Measurements from ENCODE around the gene TSPAN15.

DNA sequence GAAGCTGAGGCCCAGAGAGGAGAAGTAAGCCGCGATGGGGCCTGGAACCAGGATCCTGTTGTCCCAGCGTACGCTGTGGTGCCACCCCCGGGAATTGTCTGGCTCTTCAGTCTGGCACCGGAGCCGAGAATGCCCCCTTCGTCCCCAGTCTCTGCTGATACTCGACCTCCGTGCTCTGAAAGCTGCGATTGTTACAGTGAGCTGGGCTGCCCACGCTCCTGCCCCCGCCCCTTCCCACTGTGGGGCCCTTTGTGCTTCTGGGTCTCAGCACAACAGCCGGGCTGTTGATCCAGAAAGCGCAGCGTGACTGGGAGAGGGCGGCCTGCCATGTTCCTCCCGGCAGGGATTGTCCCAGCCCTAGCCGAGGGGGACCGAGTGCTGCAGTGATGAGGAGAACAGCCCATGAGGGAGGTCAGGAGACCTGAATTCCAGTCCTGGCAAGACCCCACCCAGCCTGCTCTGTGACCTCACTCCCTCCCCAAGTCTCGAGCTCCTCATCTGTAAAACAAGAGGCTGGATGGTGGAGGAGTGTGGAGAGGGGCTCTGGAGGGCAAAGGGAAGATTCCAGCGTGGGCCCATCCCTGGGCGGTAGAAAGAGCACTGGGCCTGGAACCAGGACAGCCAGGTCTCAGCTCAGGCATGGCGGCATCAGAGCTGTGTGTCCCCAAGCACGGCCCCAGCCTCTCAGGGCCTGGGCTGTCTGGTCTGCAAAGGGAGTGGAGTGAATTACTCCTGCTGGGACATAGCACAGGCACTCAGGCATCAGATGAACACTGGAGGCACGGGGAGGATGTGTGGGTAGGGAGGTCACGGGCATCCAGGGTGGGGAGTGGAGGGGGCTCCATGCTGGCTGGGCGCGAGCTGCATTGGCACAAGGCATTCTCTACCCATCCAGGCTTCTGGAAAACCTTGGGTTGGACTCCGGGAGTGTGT lies 43.6 kb downstream of the TSPAN15 start:
- TF ChIP-seq, protein P1, sequence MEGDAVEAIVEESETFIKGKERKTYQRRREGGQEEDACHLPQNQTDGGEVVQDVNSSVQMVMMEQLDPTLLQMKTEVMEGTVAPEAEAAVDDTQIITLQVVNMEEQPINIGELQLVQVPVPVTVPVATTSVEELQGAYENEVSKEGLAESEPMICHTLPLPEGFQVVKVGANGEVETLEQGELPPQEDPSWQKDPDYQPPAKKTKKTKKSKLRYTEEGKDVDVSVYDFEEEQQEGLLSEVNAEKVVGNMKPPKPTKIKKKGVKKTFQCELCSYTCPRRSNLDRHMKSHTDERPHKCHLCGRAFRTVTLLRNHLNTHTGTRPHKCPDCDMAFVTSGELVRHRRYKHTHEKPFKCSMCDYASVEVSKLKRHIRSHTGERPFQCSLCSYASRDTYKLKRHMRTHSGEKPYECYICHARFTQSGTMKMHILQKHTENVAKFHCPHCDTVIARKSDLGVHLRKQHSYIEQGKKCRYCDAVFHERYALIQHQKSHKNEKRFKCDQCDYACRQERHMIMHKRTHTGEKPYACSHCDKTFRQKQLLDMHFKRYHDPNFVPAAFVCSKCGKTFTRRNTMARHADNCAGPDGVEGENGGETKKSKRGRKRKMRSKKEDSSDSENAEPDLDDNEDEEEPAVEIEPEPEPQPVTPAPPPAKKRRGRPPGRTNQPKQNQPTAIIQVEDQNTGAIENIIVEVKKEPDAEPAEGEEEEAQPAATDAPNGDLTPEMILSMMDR (IDR thresholded peaks at IDR 0.05; ENCODE audit: insufficient read depth, low read length, poor library complexity, severe bottlenecking), result no peak
- no peak for TF ChIP-seq EZH2phosphoT487 (conservative IDR thresholded peaks at IDR 0.05; ENCODE audit: low read length)

All from SU-DHL-6 (cell line).